GM23248 (cell line): Measurements from ENCODE around the gene NKG7.

Experiments used
- EZH2 ChIP-seq: fragments of 200-600 bp; sonication (generic); IDR thresholded peaks from 2 replicates; pipeline ENCODE4 v1.6.1; 2018; ENCODE audit warnings: antibody characterized with exemption, mild to moderate bottlenecking; ENCODE audit not compliant: insufficient read depth, poor library complexity, severe bottlenecking
- EZH2phosphoT487 ChIP-seq: fragments of 200-600 bp; sonication (generic); IDR thresholded peaks from 2 replicates; pipeline ENCODE4 v1.6.1; 2018; ENCODE audit warnings: antibody characterized with exemption, moderate library complexity, mild to moderate bottlenecking, low read depth; ENCODE audit not compliant: insufficient read depth

GRCh38 chr19:51389143-51389542 lies 16.7 kb upstream of the NKG7 start:
- TF ChIP-seq EZH2 (no peak), EZH2phosphoT487 (no peak)
